Mesothelial cell of epicardium (in vitro differentiated cells): Measurements from ENCODE around the gene GJB3. TPM values are rescaled to one million over a fixed set of nuclear protein-coding genes. Genes with fewer than 3 reads are reported as not detected.
"Not testable (repeated sequence)": the region's sequence is repeated elsewhere in the genome, so short reads cannot be mapped to it uniquely, and the experiment has no call there.

ENCODE experiments used
- DNase-seq, 2 experiments: peaks; one replicate each; pipeline ENCODE4 v3.0.0; 2021; ENCODE audit warnings: low spot score in 2 of 2; ENCODE audit not compliant: unreplicated experiment in 2 of 2
- H3K27ac Mint-ChIP-seq: 2 replicates; pipeline ENCODE4 v1.8.0; 2021; ENCODE audit warnings: mixed read lengths
- H3K27me3 Mint-ChIP-seq: 2 replicates; pipeline ENCODE4 v1.8.0; 2021; ENCODE audit warnings: low read depth, mixed read lengths
- H3K36me3 Mint-ChIP-seq: 2 replicates; pipeline ENCODE4 v1.8.0; 2021; ENCODE audit warnings: mixed read lengths
- H3K4me1 Mint-ChIP-seq: 2 replicates; pipeline ENCODE4 v1.8.0; 2021; ENCODE audit warnings: mixed read lengths
- H3K4me3 Mint-ChIP-seq: 2 replicates; pipeline ENCODE4 v1.8.0; 2021; ENCODE audit warnings: mild to moderate bottlenecking, moderate library complexity, mixed read lengths
- H3K9me3 Mint-ChIP-seq: 2 replicates; pipeline ENCODE4 v1.8.0; 2021; ENCODE audit warnings: mixed read lengths
- total RNA-seq: library from RNA; stranded (reverse); gene quantifications from 3 replicates; pipeline ENCODE4 v1.2.1, GENCODE V29; 2021
- TF ChIP-seq, protein P1 (sequence below): fragments of 200-600 bp; sonication (generic); IDR thresholded peaks from one replicate; pipeline ENCODE4 v1.5.0; 2021; ENCODE audit warnings: antibody characterized with exemption; ENCODE audit not compliant: unreplicated experiment

The GJB3 gene
- total RNA-seq, 1 donor from 2014 or later, result not detected

DNA sequence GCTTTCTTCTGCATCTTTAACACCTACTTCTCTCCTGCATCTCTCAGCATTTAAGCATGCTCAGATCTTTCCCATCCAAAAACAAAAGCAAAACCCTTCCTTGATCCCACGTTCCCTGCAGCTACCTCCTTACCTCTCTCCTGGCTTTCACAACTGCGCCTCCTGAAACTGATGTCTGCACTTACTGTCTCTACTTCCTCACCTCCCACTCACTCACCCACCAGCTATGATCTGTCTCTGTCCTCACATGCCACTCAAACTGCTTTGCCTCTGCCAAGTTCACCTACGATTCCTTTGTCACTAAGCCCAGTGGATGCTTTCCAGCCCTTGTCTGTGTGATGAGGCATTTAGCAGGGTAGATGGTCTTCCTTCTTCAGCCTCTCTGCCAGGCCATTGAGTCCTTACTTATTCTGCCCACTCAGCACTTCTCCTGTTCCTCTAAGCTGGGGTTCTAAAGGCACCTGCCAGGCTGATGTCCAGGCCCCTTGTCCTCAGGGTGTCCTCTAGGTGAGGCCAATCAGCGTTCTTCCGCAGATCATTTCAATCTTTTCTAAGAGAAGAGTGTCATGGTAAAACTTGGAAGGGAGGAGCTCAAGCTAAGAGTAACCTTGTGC lies 10.0 kb upstream of the GJB3 start:
- Mint-ChIP-seq H3K36me3 (no peaks in the 10 kb centered on the region), H3K27ac (no peak overlapping the region), H3K27me3 (peaks cover 2% of the 10 kb centered on the region), H3K4me1 (no peaks in the 10 kb centered on the region), H3K9me3 (no peaks in the 10 kb centered on the region), H3K4me3 (no peak overlapping the region)
- TF ChIP-seq, protein P1, sequence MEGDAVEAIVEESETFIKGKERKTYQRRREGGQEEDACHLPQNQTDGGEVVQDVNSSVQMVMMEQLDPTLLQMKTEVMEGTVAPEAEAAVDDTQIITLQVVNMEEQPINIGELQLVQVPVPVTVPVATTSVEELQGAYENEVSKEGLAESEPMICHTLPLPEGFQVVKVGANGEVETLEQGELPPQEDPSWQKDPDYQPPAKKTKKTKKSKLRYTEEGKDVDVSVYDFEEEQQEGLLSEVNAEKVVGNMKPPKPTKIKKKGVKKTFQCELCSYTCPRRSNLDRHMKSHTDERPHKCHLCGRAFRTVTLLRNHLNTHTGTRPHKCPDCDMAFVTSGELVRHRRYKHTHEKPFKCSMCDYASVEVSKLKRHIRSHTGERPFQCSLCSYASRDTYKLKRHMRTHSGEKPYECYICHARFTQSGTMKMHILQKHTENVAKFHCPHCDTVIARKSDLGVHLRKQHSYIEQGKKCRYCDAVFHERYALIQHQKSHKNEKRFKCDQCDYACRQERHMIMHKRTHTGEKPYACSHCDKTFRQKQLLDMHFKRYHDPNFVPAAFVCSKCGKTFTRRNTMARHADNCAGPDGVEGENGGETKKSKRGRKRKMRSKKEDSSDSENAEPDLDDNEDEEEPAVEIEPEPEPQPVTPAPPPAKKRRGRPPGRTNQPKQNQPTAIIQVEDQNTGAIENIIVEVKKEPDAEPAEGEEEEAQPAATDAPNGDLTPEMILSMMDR, result no peak
- no peak for DNase-seq

DNA sequence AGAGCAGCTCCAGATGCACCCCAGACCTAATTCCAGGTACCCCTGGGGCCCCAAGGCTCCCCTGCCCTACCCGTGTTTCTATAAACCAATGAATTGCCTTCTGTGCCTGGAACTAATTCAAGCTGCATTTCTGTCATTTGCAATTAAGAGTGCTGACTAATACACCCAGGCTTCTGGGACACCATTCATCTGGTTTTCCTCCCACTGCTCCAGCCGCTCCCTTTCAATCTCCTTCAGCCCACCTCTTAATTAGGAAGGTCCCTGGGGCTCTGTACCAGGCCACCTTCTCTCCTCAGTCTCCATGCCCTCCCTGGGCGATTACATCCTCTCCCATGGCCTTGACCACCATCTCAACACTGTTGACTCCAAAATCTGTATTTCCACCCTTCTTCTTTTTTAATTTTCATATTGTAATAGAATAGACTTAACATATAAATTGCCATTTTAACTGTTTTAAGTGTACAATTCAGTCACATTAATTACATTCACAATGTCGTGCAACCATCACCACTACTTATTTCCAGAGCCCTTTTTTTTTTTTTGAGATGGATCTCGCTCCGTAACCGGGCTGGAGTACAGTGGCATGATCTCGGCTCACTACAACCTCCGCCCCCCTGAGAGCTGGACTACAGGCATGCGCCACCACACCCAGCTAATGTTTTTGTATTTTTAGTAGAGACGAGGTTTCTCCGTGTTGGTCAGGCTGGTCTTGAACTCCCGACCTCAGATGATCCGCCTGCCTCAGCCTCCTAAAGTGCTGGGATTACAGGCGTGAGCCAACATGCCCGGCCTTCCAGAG lies 9.2 kb upstream of the GJB3 start:
- Mint-ChIP-seq H3K9me3 (no peaks in the 10 kb centered on the region), H3K4me1 (no peaks in the 10 kb centered on the region), H3K27me3 (peaks cover 2% of the 10 kb centered on the region), H3K4me3 (no peak overlapping the region), H3K36me3 (no peaks in the 10 kb centered on the region), H3K27ac (no peak overlapping the region)
- TF ChIP-seq, protein P1, result no peak
- DNase-seq, result no peak

DNA sequence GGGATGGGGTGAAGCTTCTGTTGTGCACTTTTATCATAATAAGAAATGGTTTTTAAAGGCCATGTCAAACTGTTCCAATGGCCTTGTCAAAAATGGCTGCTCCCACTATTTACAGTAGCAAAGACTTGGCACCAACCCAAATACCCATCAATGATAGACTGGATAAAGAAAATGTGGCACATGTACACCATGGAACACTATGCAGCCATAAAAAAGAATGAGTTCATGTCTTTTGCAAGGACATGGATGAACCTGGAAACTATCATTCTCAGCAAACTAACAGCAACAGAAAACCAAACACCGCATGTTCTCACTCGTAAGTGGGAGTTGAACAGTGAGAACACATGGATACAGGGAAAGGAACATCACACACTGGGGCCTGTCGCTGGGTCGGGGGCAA lies 7.9 kb upstream of the GJB3 start:
- not testable (repeated sequence) for H3K9me3 Mint-ChIP-seq, DNase-seq, H3K4me3 Mint-ChIP-seq, H3K27ac Mint-ChIP-seq, H3K36me3 Mint-ChIP-seq, H3K4me1 Mint-ChIP-seq, H3K27me3 Mint-ChIP-seq

- H3K27me3 Mint-ChIP-seq, result peaks cover 23% of the 10 kb centered on the region
Observed at GRCh38 chr1:34774957-34775356, 6.1 kb upstream of the GJB3 start.

DNA sequence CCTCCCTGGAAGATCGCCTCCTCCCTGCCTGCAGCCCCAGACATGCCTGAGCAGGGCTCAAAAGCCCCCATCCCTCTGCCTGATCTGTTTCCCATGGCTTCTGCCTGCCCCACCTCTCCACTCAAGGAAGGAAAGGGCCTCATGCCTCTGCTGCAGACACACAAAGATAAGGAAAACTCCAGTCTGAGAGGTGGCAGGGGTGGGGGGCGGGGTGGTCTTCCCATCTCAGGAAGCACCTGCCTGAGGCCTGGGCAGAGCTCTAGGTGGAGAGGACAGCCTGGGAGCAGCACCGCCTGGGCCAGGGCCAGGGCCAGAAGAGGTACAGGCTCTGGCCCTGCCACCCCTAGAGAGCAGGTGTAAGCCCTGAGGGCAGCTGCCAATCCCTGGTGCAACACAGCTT lies 4.1 kb upstream of the GJB3 start:
- H3K27me3 Mint-ChIP-seq, result peaks cover 39% of the 10 kb centered on the region
- DNase-seq, result no peak

More at GRCh38 chr1:34774957-34775356, 6.1 kb upstream of the GJB3 start:
- Mint-ChIP-seq H3K27ac (no peak overlapping the region), H3K36me3 (no peaks in the 10 kb centered on the region), H3K4me3 (no peak overlapping the region), H3K4me1 (no peaks in the 10 kb centered on the region), H3K9me3 (no peaks in the 10 kb centered on the region)
- TF ChIP-seq, protein P1, result no peak
- DNase-seq, result no peak

More for the DNA sequence above, 4.1 kb upstream of the GJB3 start:
- TF ChIP-seq, protein P1, result no peak
- H3K36me3 Mint-ChIP-seq, result no peaks in the 10 kb centered on the region
- no peak overlapping the region for H3K27ac Mint-ChIP-seq
- H3K4me1 Mint-ChIP-seq, result peaks cover under 1% of the 10 kb centered on the region
- H3K9me3 Mint-ChIP-seq, result no peaks in the 10 kb centered on the region
- H3K4me3 Mint-ChIP-seq, result no peak overlapping the region
